GM19099 (cell line): ENCODE measurements around the gene ABCA13.

Source experiments
- POLR2A ChIP-seq: IDR thresholded peaks from 3 replicates; pipeline ENCODE4 v1.6.1; 2011; ENCODE audit warnings: low read depth; ENCODE audit not compliant: insufficient read length; ENCODE audit errors: extremely low read depth

Gene ABCA13

DNA sequence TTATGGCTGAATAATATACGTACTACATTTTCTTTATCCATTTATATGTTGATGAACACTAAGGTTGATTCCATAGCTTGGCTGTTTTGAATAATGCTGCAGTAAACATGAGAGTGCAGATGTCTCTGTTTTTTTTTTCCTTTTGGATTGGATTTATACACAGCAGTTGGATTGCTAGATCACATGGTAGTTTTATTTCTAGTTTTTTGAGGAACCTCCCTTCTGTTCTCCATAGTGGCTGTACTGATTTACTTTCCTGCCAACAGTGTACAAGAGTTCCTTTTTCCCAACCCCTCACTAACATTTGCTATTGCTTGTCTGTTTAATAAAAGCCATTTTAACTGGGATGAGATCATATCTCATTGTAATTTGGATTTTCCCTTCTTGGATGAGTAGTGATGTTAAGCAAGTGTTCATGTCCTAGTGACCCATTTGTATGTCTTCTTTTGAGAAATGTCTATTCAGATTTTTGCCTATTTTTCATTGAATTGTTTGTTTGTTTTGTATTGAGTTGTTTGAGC lies 36.0 kb downstream of the ABCA13 start:
- TF ChIP-seq POLR2A, result no peak

- no peak for TF ChIP-seq POLR2A
Observed at GRCh38 chr7:48209004-48209600, 37.8 kb downstream of the ABCA13 start.

DNA sequence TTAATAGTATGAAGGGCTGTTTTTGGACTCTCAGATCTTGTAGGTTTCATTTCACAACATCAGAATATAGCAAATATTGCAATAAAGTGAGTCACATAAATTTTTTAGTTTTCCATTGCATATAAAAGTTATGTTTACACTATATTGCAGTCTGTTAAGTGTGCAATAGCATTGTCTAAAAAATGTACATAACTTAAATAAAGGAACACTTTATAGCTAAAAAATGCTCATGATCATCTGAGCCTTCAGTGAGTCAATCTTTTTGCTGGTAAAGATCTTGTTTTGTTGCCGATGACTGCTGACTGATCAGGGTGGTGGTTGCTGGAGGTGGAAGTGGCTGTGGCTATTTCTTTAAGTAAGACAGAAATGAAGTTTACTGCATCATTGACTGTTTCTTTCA lies 42.0 kb downstream of the ABCA13 start:
- no peak for TF ChIP-seq POLR2A

GRCh38 chr7:48217266-48217665 lies 46.0 kb downstream of the ABCA13 start:
- no peak for TF ChIP-seq POLR2A

DNA sequence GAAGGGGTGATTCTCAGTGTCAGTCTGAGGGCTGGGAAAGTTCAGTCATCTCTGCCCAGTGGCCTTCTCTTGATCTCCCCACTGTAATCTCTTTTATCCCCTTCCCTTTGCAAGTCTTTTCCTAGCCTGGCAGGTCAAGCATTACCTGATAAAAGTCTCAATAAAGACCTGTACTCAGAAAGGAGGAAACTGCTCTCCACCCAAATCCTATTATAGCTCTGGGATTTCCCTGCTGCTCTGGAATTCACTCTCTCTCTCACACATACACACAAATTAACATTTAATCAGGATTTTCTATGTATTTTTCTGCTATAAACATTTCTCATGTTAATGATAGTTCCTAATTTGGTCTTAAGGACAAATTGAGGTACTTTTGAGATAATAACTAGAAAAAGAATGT lies 46.5 kb downstream of the ABCA13 start:
- TF ChIP-seq POLR2A, result no peak

GRCh38 chr7:48224042-48224441 lies 52.8 kb downstream of the ABCA13 start:
- TF ChIP-seq POLR2A, result no peak

DNA sequence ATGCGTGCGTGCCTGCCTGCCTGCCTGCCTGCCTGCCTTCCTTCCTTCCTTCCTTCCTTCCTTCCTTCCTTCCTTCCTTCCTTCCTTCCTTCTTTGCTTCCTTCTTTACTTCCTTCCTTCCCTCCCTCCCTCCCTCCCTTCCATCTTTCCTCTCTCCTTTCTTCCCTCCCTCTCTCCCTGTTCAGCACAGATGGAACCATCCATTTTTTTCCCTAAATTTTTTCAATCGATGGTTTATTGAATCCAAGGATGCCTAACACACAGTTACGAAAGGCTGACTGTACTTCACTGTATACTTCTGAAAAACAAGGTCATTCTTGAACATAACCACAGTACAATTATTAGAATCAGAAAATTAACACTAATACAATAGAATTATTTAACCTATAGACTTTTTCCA lies 53.8 kb downstream of the ABCA13 start:
- no peak for TF ChIP-seq POLR2A

DNA sequence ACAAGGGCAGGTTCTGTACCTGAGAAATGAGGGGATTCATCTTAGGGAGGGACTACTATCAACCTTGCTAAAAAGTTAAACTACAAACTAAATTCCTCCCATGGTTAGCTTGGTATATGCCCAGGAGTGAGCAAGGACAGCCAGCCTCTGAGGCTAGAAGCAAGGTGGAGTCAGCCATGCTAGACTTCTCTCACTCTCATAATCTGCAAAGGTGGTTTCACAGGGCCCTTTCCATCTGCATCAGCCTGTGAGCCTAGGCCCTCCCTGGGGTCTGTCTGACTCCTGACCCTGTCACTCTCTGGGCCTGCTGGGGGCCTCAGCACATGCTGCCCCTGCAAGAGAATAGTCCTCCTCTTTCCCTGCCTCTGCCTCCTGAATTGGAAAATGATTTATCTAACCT lies 66.1 kb downstream of the ABCA13 start:
- TF ChIP-seq POLR2A, result no peak

DNA sequence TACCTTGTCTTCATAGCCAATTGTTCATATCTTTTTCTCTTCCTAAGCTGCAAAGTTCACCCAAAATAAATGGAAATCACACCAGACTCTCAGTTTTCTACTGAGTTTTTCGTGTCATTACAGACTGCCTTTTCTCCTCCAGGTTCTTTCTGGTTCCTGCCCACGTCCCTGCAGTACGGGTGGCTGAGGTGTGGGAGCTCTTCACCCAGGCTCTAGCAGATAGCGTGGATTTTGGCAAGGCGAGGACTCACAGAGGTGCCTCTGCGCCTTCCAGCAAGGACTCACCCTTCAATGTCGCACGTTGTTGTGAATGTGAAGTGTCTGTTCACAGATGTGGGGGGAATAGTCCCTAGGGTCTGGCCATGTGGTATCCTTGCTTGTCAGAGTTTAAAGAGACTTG lies 71.6 kb downstream of the ABCA13 start:
- TF ChIP-seq POLR2A, result no peak

DNA sequence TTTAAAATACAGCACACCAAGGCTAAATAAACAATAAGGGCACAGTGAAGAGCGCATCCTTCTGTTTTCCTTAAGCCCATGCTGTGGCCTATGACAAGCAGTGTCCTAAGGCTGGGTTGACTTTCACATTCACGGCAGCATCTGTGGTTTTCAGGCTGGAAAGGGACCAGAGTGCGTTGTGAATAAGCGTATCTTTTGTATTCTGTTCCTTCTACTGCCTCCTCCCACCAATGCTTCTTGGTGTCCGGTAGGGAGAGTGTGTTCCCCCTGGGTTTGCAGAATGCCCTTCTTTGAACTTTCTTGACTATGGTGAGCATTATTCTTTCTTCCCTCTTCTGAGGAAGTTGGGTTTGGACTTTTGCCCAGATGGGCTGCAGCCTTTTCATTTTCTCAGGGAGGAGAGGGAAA lies 73.6 kb downstream of the ABCA13 start:
- TF ChIP-seq POLR2A, result no peak

GRCh38 chr7:48245751-48246472 lies 74.7 kb downstream of the ABCA13 start:
- no peak for TF ChIP-seq POLR2A

- TF ChIP-seq POLR2A, result no peak
Observed at GRCh38 chr7:48249166-48249565, 77.9 kb downstream of the ABCA13 start.

DNA sequence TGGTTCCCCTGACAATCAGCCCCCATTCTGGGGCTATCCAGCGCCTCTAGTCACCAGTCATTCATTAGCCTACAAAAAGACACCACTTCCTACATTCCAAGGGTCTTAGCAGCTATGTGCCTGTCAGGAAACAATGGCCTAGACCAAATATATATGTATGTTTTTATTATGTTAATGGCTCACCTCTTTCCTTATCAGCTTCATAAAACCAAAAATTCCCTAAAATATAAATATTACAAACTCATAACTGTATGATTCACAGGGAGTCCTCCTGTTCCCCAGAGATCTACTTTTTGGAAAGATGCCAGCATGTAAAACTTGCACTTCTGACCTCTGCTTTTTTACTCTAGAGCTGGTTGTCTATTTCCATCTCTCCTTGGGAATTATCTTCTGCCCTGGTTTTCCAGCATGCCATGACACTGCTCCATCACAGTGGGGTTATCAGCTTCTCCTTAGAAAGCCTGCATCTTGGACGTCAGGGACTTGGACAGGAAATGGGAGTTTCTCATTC lies 79.2 kb downstream of the ABCA13 start:
- TF ChIP-seq POLR2A, result no peak

DNA sequence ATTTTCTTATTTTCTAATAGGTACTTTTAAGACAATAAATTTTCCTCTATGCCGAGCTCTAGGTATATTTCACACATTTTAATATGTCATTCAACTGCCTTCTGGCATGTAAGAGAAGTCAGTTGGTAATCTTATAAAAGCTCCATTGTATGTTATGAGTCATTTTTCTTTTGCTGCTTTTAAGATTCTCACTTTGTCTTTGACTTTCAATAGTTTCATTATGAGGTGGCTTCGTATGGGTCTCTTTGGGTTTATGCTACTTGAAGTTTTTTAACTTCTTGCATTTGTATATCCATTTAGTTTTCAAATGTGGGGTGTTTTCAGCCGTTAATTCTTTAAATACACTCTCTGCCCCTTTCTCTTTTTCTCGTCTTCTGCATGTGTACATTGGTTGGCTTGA lies 80.5 kb downstream of the ABCA13 start:
- TF ChIP-seq POLR2A, result no peak

DNA sequence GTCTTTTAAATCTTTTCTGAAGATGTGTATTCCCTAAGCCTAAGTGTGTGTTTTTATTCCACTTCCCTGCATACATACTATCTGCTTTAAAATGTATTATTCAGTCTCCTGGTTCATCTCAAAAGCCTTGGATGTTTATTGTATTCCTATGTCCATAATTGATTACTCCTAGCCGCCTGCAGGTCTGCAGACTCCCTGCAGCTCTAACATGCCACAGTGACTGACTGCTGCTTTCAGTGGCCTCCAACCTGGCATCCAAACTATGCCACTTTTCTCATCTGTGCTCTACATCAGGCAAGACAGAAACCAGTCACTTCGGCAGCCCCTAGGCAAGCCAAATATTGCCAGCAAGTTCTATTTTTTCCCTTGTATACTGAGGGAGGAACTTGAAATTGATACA lies 81.7 kb downstream of the ABCA13 start:
- TF ChIP-seq POLR2A, result no peak

GRCh38 chr7:48255046-48255445 lies 83.8 kb downstream of the ABCA13 start:
- no peak for TF ChIP-seq POLR2A
